HT1080 (cell line): Measurements from ENCODE around the gene TRRAP. TPM values are rescaled to one million over a fixed set of nuclear protein-coding genes. Genes with fewer than 3 reads are reported as not detected.

ENCODE experiments used
- DNase-seq: peaks from one replicate; pipeline ENCODE4 v3.0.0-alpha.2; 2015; ENCODE audit warnings: low read depth
- total RNA-seq: library from RNA; depleted of rRNA; stranded (reverse); fragments of >200 nt; shearing (Covaris generic); gene quantifications from 2 replicates; pipeline ENCODE4 v1.2.3, GENCODE V29; 2014

The TRRAP gene
- total RNA-seq, 1 experiment from 2014 or later, result 14.7 TPM

DNA sequence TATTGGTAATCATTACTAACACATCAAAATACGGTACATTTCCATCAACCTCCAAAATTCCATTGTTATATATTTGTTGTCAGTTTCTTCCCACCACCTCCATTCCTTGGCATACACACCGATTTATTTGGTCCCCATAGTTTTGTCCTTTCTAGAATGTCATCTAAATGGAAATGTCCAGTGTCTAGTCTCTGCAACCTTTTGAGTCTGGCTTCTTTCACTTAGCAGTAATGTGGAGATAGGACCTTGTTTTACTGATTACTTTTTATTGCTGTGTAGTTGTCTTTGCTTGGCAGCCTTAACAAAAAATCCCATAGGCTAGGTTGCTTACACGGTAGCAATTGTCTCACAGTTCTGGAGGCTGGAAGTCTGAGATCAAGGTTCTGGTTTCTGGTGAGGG, 22.5 kb downstream of the TRRAP start:
- DNase-seq, result no peak

DNA sequence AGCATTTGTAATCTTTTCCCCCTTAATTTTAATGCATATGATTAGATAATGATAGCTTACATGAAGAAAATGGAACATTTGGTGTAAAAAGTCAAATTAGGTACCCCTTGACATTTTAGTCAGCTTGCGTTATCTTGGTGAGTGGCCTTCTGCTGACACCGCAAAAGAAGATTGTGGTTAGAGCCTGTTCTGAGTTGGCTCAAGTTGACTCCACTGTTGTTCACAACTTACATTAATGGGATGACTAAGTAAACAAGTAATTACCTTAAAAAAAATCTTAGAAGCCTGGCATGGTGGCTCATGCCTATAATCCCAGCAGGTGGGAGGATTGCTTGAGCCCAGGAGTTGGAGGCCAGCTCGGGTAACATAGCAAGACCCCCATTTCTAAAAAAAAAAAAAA, 24.2 kb downstream of the TRRAP start:
- no peak for DNase-seq

GRCh38 chr7:98903246-98903645, 24.9 kb downstream of the TRRAP start:
- no peak for DNase-seq

DNA sequence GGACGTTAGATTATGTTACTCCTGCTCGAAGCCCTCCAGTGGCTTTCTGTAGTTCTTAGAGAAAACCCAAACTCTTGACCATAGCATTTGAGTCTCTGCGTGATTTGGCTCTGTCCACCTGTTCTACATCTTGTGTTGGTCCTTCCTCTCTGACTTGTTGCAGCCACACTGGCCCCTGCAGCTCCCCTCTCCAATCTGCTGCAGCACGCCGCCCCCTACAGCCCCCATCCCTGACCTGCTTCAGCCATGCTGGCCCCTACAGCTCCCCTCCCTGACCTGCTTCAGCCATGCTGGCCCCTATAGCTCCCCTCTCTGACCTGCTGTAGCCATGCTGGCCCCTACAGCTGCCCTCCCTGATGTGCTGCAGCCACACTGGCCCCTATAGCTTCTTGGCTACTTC, 29.2 kb downstream of the TRRAP start:
- no peak for DNase-seq

- DNase-seq, result no peak
These were observed 30.3 kb downstream of the TRRAP start for GRCh38 chr7:98908585-98908984.

GRCh38 chr7:98909487-98909886, 31.2 kb downstream of the TRRAP start:
- DNase-seq, result no peak

DNA sequence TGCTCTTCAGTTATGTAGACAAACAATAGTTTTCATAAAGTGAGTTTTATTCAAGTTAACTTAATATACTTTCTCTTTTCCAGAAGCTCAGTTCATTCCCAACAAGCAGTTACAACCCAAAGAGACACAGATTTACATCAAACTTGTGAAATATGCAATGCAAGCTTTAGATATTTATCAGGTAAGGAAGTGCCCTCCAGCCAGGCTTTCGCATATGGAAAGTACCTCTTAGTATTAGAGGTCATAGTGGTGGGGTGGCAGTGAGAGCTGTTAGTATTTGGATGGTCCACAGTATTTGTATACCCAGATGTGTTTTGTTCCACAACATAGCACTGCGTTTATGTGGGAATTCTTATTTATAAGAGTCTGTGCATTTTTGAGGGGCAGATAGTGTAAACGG, 32.1 kb downstream of the TRRAP start:
- no peak for DNase-seq

DNA sequence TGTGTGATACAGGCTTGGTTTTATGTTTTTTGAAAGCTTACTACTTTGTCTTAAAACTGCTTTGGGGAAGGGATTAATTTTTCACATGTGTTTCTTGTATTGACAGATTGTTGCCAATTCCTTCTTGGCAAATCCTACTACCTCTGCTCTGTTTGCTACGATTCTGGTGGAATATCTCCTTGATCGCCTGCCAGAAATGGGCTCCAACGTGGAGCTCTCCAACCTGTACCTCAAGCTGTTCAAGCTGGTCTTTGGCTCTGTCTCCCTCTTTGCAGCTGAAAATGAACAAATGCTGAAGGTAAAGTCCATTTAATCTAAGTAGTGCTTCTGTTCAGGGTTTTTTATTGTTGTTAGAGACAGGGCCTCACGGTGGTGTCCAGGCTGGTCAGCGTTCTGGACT, 33.6 kb downstream of the TRRAP start:
- no peak for DNase-seq

GRCh38 chr7:98913026-98913425, 34.7 kb downstream of the TRRAP start:
- no peak for DNase-seq

- peak; percentile 6 for DNase-seq
These were observed 35.3 kb downstream of the TRRAP start for GRCh38 chr7:98913612-98914011.

GRCh38 chr7:98917331-98917730, 39.0 kb downstream of the TRRAP start:
- DNase-seq, result no peak

GRCh38 chr7:98921608-98922372, 43.5 kb downstream of the TRRAP start:
- no peak for DNase-seq

GRCh38 chr7:98922392-98923187, 44.3 kb downstream of the TRRAP start:
- DNase-seq, result no peak

- DNase-seq, result no peak
These were observed 45.2 kb downstream of the TRRAP start for GRCh38 chr7:98923512-98923911.

DNA sequence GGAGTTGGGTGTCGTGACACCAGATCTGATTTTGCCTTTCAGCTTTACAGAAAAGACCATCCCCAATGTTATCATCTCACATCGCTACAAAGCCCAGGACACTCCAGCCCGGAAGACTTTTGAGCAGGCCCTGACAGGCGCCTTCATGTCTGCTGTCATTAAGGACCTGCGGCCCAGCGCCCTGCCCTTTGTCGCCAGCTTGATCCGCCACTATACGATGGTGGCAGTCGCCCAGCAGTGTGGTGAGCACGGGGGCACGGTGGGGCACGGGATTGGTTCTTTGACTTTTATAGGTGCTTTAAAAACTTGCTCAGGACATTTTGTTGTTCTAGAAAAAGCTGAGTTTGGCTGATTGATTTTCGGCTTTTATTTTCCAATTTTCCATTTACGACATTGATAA, 48.8 kb downstream of the TRRAP start:
- no peak for DNase-seq

DNA sequence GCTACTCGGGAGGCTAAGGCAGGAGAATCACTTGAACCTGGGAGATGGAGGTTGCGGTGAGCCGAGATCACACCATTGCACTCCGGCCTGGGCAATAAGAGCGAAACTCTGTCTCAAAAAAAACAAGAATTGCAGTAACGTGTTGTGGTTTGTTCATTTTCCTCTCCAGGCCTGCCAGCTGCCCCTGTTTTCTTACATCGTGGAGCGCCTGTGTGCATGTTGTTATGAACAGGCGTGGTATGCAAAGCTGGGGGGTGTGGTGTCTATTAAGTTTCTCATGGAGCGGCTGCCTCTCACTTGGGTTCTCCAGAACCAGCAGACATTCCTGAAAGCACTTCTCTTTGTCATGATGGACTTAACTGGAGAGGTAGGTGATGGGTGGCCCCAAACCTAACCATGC, 52.1 kb downstream of the TRRAP start:
- DNase-seq, result no peak

DNA sequence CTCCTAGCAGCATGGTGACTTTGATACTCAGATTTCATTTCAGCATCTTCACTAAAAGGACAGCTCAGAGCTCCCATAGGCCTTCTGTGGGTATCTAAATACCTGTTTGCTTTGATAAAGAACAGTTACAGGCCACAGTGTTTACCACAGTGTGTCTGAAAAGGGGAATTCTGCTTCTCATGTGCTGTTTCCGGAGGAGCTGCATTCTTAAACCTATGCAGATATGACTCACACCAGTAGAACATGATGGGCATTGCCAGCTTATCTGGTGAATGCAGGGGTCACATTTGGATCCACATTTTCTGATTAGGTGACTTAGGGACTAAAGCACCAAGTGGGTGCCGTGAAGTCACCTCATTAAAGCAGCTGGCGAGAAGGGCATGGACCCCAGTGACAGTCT, 52.6 kb downstream of the TRRAP start:
- peak; percentile 17 for DNase-seq

GRCh38 chr7:98933321-98933720, 55.0 kb downstream of the TRRAP start:
- DNase-seq, result no peak

DNA sequence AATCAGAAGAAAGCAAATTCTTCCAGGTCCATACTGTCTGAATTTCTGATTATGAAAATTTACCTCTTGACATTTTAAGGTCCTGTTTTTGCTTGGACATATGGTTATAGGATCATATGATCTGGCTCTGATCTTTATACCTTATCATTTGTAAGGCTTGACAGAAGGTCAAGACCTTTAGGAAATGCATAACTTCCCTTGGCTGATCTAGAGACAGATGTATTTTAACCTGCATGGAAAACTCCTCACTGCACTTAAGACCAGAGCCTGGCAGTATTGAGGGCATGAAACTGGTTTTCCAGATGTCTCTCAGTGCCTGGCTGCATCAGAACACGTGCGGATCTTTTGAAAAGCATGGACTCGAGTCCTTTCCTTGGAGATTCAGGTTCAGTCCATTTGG, 55.9 kb downstream of the TRRAP start:
- no peak for DNase-seq

- DNase-seq, result no peak
These were observed 57.5 kb downstream of the TRRAP start for GRCh38 chr7:98935811-98936210.

DNA sequence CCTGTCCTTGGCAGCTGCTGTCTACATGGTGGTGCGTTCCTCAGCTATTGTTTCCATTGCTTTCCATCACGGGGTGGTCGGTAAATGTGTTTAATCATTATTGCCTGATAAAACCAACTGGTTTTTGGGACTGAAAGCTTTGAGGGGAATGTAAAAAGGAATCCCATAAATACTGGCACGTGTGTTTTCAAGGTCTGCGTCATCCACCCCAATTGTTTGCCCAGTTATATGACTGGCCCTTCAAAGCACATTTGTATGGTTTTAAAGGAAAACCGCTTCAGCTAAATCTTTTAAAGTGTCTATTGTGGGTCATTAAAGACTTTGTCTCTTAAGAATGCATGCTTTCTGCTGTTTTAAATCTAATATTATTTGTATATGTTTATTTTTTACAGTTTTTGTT, 65.0 kb downstream of the TRRAP start:
- no peak for DNase-seq

- no peak for DNase-seq
These were observed 66.1 kb downstream of the TRRAP start for GRCh38 chr7:98944386-98944785.

DNA sequence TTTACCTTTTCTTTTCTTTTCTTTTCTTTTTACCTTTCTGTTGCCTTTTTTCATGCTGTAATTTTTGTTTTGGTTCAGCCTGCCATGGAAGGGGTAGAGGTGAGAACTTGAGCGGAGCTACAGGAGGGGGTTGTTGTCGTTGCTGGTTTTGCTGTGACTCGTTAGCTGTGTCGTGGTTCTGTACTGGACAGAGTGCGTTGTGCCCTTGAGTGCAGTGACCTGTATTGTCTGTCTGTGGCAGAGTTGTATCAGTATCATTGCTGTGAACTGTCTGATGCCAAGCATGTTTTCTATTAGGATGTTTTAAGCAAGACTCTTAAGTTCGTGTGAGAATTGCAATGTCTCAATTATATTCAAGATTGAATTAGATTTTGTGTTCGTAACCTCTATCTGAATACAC, 67.5 kb downstream of the TRRAP start:
- no peak for DNase-seq
